LNCAP (cell line): ENCODE measurements around the gene ADGRB3.

ENCODE experiments used
- CTCF ChIP-seq: fragments of 450-650 bp; IDR thresholded peaks from 2 replicates; pipeline ENCODE4 v1.5.1; 2017; ENCODE audit warnings: mild to moderate bottlenecking

Gene ADGRB3

GRCh38 chr6:68741501-68742386 lies 106.7 kb downstream of the ADGRB3 start:
- no peak for TF ChIP-seq CTCF

GRCh38 chr6:68743099-68743498 lies 108.0 kb downstream of the ADGRB3 start:
- no peak for TF ChIP-seq CTCF

GRCh38 chr6:68746376-68746775 lies 111.3 kb downstream of the ADGRB3 start:
- no peak for TF ChIP-seq CTCF

GRCh38 chr6:68747110-68747790 lies 112.2 kb downstream of the ADGRB3 start:
- no peak for TF ChIP-seq CTCF

- TF ChIP-seq CTCF: no peak
These were observed 119.7 kb downstream of the ADGRB3 start for GRCh38 chr6:68754681-68755213.

GRCh38 chr6:68756454-68757375 lies 121.6 kb downstream of the ADGRB3 start:
- TF ChIP-seq CTCF: no peak

GRCh38 chr6:68757821-68758220 lies 122.7 kb downstream of the ADGRB3 start:
- TF ChIP-seq CTCF: no peak
